Colonic mucosa (tissue), 4 donors: ENCODE results near the gene NHEJ1. TPM values are rescaled to one million over a fixed set of nuclear protein-coding genes. Genes with fewer than 3 reads are reported as not detected.
A peak's percentile ranks its signal among the peaks of the same experiment; 100 is the strongest.

Experiments
- DNase-seq: peaks from one replicate; pipeline ENCODE4 v3.0.0-alpha.2; 2020
- H3K27ac ChIP-seq: fragments of 200-600 bp; one replicate; pipeline ENCODE4 v1.8.0; 2021
- H3K27me3 ChIP-seq: fragments of 200-600 bp; one replicate; pipeline ENCODE4 v1.8.0; 2021
- H3K36me3 ChIP-seq: fragments of 200-600 bp; one replicate; pipeline ENCODE4 v1.8.0; 2021
- H3K4me1 ChIP-seq: fragments of 200-600 bp; one replicate; pipeline ENCODE4 v1.8.0; 2021; ENCODE audit warnings: mild to moderate bottlenecking
- H3K4me3 ChIP-seq: fragments of 200-600 bp; one replicate; pipeline ENCODE4 v1.8.0; 2021
- H3K9ac ChIP-seq, 2 donors: one replicate each; pipeline ENCODE4 v1.7.0; 2013; ENCODE audit warnings: control low read depth in 2 of 2, low read depth in 2 of 2, low read length in 2 of 2
- H3K9me3 ChIP-seq: fragments of 200-600 bp; one replicate; pipeline ENCODE4 v1.8.0; 2021
- intact Hi-C: fragments of 100-400 bp; cut with DNase I; formaldehyde crosslinking; loops from one replicate; pipeline ENCODE4 v1.14.1; 2022
- total RNA-seq, 2 donors: library from RNA; stranded (reverse); fragmentation: NEBNext Ultra II Directional in 1 of 2; extraction: Animal tissue kit (Norgen Biotek cat#: 25700) in 1 of 2; gene quantifications; one replicate each; pipeline ENCODE4 v1.2.1, GENCODE V29; 2021
- TF ChIP-seq, protein P1 (sequence below): fragments of 200-600 bp; IDR thresholded peaks from one replicate; pipeline ENCODE4 v1.8.0; 2022; ENCODE audit warnings: antibody characterized with exemption, mild to moderate bottlenecking
- donor health status: healthy.
- donor health status: DM: no; HTN: no; CAD: no.
- donor health status: DM: no; HTN: no; CAD: no.

The NHEJ1 gene
- total RNA-seq, 2 donors from 2014 or later, result 30.7 to 51.1 TPM

DNA sequence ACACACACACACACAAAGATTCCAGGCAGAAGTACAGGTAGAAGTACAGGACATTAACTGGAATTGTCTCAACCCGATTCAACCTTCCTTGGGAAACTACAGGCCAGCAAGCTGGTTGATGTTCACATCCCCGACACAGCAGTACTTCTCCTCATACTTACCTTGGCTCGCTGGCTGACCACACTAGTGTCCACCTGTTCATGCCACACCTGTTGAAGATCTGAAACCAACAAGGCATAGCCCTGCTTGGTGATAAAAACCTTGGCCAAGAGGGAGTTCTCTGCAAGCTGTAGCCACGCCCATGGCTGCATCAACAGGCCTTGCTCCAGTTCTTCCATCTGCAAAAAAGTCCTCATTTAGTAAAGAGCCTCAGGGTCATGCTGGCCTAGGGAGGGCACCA lies 2.6 kb downstream of the NHEJ1 start:
- intact Hi-C loops, result loop anchor here (5.0 kb wide), 2 partner anchors 101 to 131 kb away; no protein-coding TSS in a partner anchor
- TF ChIP-seq, protein P1, sequence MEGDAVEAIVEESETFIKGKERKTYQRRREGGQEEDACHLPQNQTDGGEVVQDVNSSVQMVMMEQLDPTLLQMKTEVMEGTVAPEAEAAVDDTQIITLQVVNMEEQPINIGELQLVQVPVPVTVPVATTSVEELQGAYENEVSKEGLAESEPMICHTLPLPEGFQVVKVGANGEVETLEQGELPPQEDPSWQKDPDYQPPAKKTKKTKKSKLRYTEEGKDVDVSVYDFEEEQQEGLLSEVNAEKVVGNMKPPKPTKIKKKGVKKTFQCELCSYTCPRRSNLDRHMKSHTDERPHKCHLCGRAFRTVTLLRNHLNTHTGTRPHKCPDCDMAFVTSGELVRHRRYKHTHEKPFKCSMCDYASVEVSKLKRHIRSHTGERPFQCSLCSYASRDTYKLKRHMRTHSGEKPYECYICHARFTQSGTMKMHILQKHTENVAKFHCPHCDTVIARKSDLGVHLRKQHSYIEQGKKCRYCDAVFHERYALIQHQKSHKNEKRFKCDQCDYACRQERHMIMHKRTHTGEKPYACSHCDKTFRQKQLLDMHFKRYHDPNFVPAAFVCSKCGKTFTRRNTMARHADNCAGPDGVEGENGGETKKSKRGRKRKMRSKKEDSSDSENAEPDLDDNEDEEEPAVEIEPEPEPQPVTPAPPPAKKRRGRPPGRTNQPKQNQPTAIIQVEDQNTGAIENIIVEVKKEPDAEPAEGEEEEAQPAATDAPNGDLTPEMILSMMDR, result no peak
- no peaks in the 10 kb centered on the region for H3K36me3 ChIP-seq
- H3K27ac ChIP-seq, result no peak overlapping the region
- no peaks in the 10 kb centered on the region for H3K27me3 ChIP-seq
- no peak for DNase-seq
- H3K9me3 ChIP-seq, result no peaks in the 10 kb centered on the region
- no peaks in the 10 kb centered on the region for H3K4me1 ChIP-seq
- no peak overlapping the region for H3K4me3 ChIP-seq
- no peak overlapping the region for H3K9ac ChIP-seq

DNA sequence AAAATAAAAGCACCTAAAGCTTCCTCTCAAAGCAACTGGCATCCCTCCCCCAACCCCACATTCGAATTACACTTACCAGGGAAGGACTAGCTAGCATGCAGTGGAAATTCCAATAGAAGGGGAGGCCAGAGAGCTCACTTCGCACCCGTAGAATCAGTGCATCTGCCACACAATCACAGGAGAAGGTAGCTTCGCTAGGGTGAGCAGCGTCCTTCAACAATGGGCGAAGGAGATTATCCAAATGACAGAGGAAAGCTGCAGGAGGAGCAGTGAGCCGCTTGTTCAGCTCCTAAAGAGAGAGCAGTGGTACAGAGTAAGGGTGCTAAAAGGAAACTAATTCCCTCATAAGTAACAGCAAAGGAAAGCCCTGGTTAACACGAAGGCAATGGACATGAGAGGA lies 3.2 kb downstream of the NHEJ1 start:
- Histone ChIP-seq H3K9ac (no peak overlapping the region), H3K4me3 (no peak overlapping the region), H3K27me3 (no peaks in the 10 kb centered on the region), H3K27ac (no peak overlapping the region), H3K9me3 (no peaks in the 10 kb centered on the region), H3K4me1 (no peaks in the 10 kb centered on the region), H3K36me3 (no peaks in the 10 kb centered on the region)
- no peak for DNase-seq
- TF ChIP-seq, protein P1, result no peak
- intact Hi-C loops, result loop anchor here (5.0 kb wide), 2 partner anchors 100 to 130 kb away; no protein-coding TSS in a partner anchor

DNA sequence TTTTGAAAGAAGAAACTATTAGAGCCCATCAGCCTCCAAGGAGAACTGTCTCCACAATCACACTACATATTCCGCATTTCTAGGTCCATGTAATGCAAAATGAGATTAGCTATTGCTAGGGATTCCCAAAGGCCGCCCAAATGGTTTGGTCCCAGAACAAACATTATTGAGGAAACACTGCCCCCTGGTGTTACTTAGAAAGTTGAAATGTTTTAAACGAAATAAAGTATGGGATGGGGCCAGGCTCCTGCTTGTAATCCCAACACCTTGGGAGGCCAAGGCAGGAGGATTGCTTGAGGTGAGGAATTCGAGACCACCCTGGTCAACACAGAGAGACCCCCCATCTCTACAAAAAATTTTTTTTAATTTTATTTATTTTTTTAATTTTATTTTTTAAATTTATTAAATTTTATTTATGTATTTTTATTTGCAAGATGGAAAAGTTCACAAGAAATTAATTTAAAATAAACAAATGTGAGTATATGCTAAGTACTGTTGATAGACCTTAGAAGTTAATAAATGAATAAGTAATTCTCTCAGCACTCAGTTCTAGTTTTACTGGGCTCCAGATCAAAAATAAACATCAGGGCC lies 5.5 kb downstream of the NHEJ1 start:
- no peak overlapping the region for H3K27ac ChIP-seq
- H3K27me3 ChIP-seq, result no peaks in the 10 kb centered on the region
- DNase-seq, result peak; percentile 53
- H3K4me1 ChIP-seq, result no peaks in the 10 kb centered on the region
- no peak overlapping the region for H3K4me3 ChIP-seq
- intact Hi-C loops, result loop anchor here (5.0 kb wide), 2 partner anchors 98 to 128 kb away; no protein-coding TSS in a partner anchor
- no peaks in the 10 kb centered on the region for H3K9me3 ChIP-seq
- TF ChIP-seq, protein P1, result peak; percentile 50
- no peak overlapping the region for H3K9ac ChIP-seq
- no peaks in the 10 kb centered on the region for H3K36me3 ChIP-seq

DNA sequence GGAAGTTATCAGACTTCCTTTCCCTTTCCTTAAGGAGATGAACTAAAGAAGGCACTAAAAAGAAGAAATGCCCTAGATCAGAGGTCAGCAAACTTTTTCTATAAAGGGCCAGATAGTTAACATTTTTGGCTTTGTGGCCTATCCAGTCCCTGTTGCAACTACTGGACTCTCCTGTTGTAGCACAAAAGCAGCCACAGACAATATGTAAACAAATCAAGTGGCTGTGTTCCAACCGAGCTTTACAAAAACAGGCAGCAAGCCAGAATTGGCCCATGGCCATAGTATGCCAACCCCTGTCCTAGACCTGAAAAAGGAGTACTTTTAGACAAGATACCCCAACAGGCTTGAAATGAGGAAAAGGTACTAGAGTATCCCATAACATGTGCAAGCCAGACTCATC lies 10.9 kb downstream of the NHEJ1 start:
- DNase-seq, result no peak
- intact Hi-C loops, result no loop called here
- H3K27ac ChIP-seq, result no peak overlapping the region

DNA sequence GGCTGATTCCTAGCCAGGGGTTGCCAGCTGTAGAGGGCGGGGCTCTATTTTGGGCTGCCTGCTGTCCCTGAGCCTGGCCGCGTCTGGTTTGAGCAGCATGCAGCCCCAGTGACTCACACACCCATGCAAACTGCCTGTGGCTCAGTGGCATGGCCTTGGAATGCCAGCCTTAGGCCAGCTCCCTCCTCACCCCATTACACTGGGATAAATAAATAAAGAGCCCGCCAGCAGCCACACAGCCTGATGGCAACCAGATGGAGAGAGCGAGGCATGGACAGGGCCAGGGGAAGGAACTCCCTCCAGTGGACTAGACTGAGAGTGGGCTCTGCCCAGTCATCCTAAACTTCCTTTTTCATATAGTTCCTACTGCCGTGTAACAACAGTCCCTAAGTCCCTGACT lies 18.3 kb downstream of the NHEJ1 start:
- Histone ChIP-seq H3K9ac (no peak overlapping the region), H3K27ac (no peak overlapping the region), H3K4me1 (no peaks in the 10 kb centered on the region), H3K27me3 (no peaks in the 10 kb centered on the region), H3K36me3 (no peaks in the 10 kb centered on the region), H3K9me3 (no peaks in the 10 kb centered on the region), H3K4me3 (no peak overlapping the region)
- TF ChIP-seq, protein P1, result no peak
- intact Hi-C loops, result no loop called here
- DNase-seq, result no peak

More for the DNA sequence above, 10.9 kb downstream of the NHEJ1 start:
- TF ChIP-seq, protein P1, result no peak
- Histone ChIP-seq H3K9me3 (no peaks in the 10 kb centered on the region), H3K4me3 (no peak overlapping the region), H3K4me1 (no peaks in the 10 kb centered on the region), H3K36me3 (no peaks in the 10 kb centered on the region), H3K27me3 (no peaks in the 10 kb centered on the region), H3K9ac (no peak overlapping the region)
